ENCODE data around the gene CYP2A7.
"Not testable (repeated sequence)": the region's sequence is repeated elsewhere in the genome, so short reads cannot be mapped to it uniquely, and the experiment has no call there.

DNA sequence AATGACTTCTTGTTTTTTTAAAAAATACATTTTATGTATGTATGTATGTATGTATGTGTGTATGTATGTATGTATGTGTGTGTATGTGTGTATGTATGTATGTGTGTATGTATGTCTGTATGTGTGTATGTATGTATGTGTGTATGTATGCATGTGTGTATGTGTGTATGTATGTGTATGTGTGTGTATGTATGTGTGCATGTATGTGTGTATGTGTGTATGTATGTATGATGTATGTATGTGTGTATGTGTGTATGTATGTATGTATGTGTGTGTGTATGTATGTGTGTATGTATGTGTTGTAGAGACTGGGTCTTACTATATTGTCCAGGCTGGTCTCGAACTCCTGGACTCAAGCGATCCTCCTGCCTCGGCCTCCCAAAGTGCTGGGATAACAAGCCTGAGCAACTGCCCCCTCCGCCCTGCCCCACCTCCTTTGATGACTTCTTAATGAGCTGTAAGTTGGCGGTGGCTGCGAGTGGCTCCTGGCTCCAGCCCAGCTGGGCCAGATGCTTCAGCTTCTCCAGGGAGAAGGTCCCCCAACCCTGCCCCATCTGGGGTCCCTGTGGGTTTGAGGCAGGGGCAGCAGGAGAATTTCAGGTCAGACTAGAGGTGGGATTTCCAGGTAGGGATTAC is 56.5 kb downstream of the CYP2A7 start:
- TF ChIP-seq, protein P1, sequence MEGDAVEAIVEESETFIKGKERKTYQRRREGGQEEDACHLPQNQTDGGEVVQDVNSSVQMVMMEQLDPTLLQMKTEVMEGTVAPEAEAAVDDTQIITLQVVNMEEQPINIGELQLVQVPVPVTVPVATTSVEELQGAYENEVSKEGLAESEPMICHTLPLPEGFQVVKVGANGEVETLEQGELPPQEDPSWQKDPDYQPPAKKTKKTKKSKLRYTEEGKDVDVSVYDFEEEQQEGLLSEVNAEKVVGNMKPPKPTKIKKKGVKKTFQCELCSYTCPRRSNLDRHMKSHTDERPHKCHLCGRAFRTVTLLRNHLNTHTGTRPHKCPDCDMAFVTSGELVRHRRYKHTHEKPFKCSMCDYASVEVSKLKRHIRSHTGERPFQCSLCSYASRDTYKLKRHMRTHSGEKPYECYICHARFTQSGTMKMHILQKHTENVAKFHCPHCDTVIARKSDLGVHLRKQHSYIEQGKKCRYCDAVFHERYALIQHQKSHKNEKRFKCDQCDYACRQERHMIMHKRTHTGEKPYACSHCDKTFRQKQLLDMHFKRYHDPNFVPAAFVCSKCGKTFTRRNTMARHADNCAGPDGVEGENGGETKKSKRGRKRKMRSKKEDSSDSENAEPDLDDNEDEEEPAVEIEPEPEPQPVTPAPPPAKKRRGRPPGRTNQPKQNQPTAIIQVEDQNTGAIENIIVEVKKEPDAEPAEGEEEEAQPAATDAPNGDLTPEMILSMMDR (IDR thresholded peaks at IDR 0.05) = not testable (repeated sequence)
- TF ChIP-seq POLR2A (IDR thresholded peaks at IDR 0.05) = not testable (repeated sequence)
